ENCODE measurements around the gene C2CD5. TPM values are rescaled to one million over a fixed set of nuclear protein-coding genes. Genes with fewer than 3 reads are reported as not detected.

C2CD5 gene
- polyA plus RNA-seq, 1 donor from 2014 or later = 171 TPM

GRCh38 chr12:22476133-22476532 lies 68.2 kb downstream of the C2CD5 start:
- H2AFZ ChIP-seq (ENCODE audit: low read depth, low read length) = no peak overlapping the region
- no peaks in the 10 kb centered on the region for H4K20me1 ChIP-seq (ENCODE audit: insufficient read depth)
- H3K9me3 ChIP-seq (ENCODE audit: low read length) = no peaks in the 10 kb centered on the region
- no peak overlapping the region for H3K9ac ChIP-seq (ENCODE audit: low read length)
- H3K4me2 ChIP-seq (ENCODE audit: low read length) = no peak overlapping the region
- no peak for TF ChIP-seq TAF1 (IDR thresholded peaks at IDR 0.05; ENCODE audit: low read depth)
- no peak for TF ChIP-seq RAD21 (conservative IDR thresholded peaks at IDR 0.05)
- TF ChIP-seq POLR2AphosphoS5 (IDR thresholded peaks at IDR 0.05) = no peak
- TF ChIP-seq SMC3 (conservative IDR thresholded peaks at IDR 0.05; ENCODE audit: poor library complexity) = no peak
- TF ChIP-seq, protein P1, sequence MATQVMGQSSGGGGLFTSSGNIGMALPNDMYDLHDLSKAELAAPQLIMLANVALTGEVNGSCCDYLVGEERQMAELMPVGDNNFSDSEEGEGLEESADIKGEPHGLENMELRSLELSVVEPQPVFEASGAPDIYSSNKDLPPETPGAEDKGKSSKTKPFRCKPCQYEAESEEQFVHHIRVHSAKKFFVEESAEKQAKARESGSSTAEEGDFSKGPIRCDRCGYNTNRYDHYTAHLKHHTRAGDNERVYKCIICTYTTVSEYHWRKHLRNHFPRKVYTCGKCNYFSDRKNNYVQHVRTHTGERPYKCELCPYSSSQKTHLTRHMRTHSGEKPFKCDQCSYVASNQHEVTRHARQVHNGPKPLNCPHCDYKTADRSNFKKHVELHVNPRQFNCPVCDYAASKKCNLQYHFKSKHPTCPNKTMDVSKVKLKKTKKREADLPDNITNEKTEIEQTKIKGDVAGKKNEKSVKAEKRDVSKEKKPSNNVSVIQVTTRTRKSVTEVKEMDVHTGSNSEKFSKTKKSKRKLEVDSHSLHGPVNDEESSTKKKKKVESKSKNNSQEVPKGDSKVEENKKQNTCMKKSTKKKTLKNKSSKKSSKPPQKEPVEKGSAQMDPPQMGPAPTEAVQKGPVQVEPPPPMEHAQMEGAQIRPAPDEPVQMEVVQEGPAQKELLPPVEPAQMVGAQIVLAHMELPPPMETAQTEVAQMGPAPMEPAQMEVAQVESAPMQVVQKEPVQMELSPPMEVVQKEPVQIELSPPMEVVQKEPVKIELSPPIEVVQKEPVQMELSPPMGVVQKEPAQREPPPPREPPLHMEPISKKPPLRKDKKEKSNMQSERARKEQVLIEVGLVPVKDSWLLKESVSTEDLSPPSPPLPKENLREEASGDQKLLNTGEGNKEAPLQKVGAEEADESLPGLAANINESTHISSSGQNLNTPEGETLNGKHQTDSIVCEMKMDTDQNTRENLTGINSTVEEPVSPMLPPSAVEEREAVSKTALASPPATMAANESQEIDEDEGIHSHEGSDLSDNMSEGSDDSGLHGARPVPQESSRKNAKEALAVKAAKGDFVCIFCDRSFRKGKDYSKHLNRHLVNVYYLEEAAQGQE (IDR thresholded peaks at IDR 0.05; ENCODE audit: borderline replicate concordance) = no peak
- no peak for TF ChIP-seq EP300 (conservative IDR thresholded peaks at IDR 0.05; ENCODE audit: poor library complexity, severe bottlenecking)
- TF ChIP-seq MXI1 (conservative IDR thresholded peaks at IDR 0.05; ENCODE audit: poor library complexity, severe bottlenecking) = no peak
- TF ChIP-seq EZH2 (IDR thresholded peaks at IDR 0.05; ENCODE audit: borderline replicate concordance, insufficient read depth, low read length, poor library complexity, severe bottlenecking) = no peak
- TF ChIP-seq, protein P2, sequence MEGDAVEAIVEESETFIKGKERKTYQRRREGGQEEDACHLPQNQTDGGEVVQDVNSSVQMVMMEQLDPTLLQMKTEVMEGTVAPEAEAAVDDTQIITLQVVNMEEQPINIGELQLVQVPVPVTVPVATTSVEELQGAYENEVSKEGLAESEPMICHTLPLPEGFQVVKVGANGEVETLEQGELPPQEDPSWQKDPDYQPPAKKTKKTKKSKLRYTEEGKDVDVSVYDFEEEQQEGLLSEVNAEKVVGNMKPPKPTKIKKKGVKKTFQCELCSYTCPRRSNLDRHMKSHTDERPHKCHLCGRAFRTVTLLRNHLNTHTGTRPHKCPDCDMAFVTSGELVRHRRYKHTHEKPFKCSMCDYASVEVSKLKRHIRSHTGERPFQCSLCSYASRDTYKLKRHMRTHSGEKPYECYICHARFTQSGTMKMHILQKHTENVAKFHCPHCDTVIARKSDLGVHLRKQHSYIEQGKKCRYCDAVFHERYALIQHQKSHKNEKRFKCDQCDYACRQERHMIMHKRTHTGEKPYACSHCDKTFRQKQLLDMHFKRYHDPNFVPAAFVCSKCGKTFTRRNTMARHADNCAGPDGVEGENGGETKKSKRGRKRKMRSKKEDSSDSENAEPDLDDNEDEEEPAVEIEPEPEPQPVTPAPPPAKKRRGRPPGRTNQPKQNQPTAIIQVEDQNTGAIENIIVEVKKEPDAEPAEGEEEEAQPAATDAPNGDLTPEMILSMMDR (IDR thresholded peaks at IDR 0.05; ENCODE audit: poor library complexity, severe bottlenecking) = no peak
- H3K27me3 ChIP-seq (ENCODE audit: insufficient read depth, low read depth, low read length) = no peaks in the 10 kb centered on the region
- no peak overlapping the region for H3K27ac ChIP-seq (ENCODE audit: low read length)
- H3F3A ChIP-seq (ENCODE audit: insufficient read depth, low read length, poor library complexity, severe bottlenecking) = no peaks in the 10 kb centered on the region
- H3K36me3 ChIP-seq (ENCODE audit: insufficient read depth, low read length) = peaks cover 8% of the 10 kb centered on the region
- H3K9me2 ChIP-seq (ENCODE audit: insufficient read depth, low read length) = no peaks in the 10 kb centered on the region
- no peak overlapping the region for H3K4me3 ChIP-seq (ENCODE audit: low read length)
- no peaks in the 10 kb centered on the region for H3K79me2 ChIP-seq (replicated peaks; ENCODE audit: insufficient read depth, low read length)

- Histone ChIP-seq H3K9me3 (ENCODE audit: low read length) (no peaks in the 10 kb centered on the region), H4K20me1 (ENCODE audit: insufficient read depth) (no peaks in the 10 kb centered on the region), H3K9ac (ENCODE audit: low read length) (no peak overlapping the region), H3K36me3 (ENCODE audit: insufficient read depth, low read length) (peaks cover 10% of the 10 kb centered on the region), H3K79me2 (replicated peaks; ENCODE audit: insufficient read depth, low read length) (no peaks in the 10 kb centered on the region), H3K9me2 (ENCODE audit: insufficient read depth, low read length) (no peaks in the 10 kb centered on the region), H3K27me3 (ENCODE audit: insufficient read depth, low read depth, low read length) (no peaks in the 10 kb centered on the region), H3K27ac (ENCODE audit: low read length) (no peak overlapping the region), H3F3A (ENCODE audit: insufficient read depth, low read length, poor library complexity, severe bottlenecking) (no peaks in the 10 kb centered on the region), H3K4me2 (ENCODE audit: low read length) (no peak overlapping the region), H3K4me3 (ENCODE audit: low read length) (no peak overlapping the region), H2AFZ (ENCODE audit: low read depth, low read length) (no peak overlapping the region)
- no peak for TF ChIP-seq EZH2 (IDR thresholded peaks at IDR 0.05; ENCODE audit: borderline replicate concordance, insufficient read depth, low read length, poor library complexity, severe bottlenecking)
- no peak for TF ChIP-seq TAF1 (IDR thresholded peaks at IDR 0.05; ENCODE audit: low read depth)
- TF ChIP-seq, protein P1 (IDR thresholded peaks at IDR 0.05; ENCODE audit: borderline replicate concordance) = no peak
- TF ChIP-seq POLR2AphosphoS5 (IDR thresholded peaks at IDR 0.05) = no peak
- no peak for TF ChIP-seq SMC3 (conservative IDR thresholded peaks at IDR 0.05; ENCODE audit: poor library complexity)
- no peak for TF ChIP-seq MXI1 (conservative IDR thresholded peaks at IDR 0.05; ENCODE audit: poor library complexity, severe bottlenecking)
- TF ChIP-seq EP300 (conservative IDR thresholded peaks at IDR 0.05; ENCODE audit: poor library complexity, severe bottlenecking) = no peak
Measured at GRCh38 chr12:22474970-22475720, 69.2 kb downstream of the C2CD5 start.

Measured in neural cell (in vitro differentiated cells).